GM19452 (cell line): ENCODE measurements around the gene RASSF5.
"Not testable (repeated sequence)": the region's sequence is repeated elsewhere in the genome, so short reads cannot be mapped to it uniquely, and the experiment has no call there.

Source experiments
- ATAC-seq: cut with Tn5 transposase; IDR thresholded peaks from one replicate; pipeline ENCODE4 v1.9.1; 2021; ENCODE audit not compliant: unreplicated experiment

Gene RASSF5

GRCh38 chr1:206476058-206476457, 31.3 kb upstream of the RASSF5 start:
- ATAC-seq, result no peak

- no peak for ATAC-seq
Measured at GRCh38 chr1:206476591-206476990, 30.7 kb upstream of the RASSF5 start.

GRCh38 chr1:206477110-206477509, 30.2 kb upstream of the RASSF5 start:
- no peak for ATAC-seq

GRCh38 chr1:206477581-206478380, 29.6 kb upstream of the RASSF5 start:
- no peak for ATAC-seq

GRCh38 chr1:206478746-206479145, 28.6 kb upstream of the RASSF5 start:
- ATAC-seq, result no peak

GRCh38 chr1:206479183-206480125, 27.9 kb upstream of the RASSF5 start:
- ATAC-seq, result no peak

GRCh38 chr1:206480211-206480610, 27.1 kb upstream of the RASSF5 start:
- no peak for ATAC-seq

GRCh38 chr1:206482611-206483010, 24.7 kb upstream of the RASSF5 start:
- ATAC-seq, result no peak

- ATAC-seq, result not testable (repeated sequence)
Measured at GRCh38 chr1:206483864-206484263, 23.5 kb upstream of the RASSF5 start.

- no peak for ATAC-seq
Measured at GRCh38 chr1:206484901-206485300, 22.4 kb upstream of the RASSF5 start.

- no peak for ATAC-seq
Measured at GRCh38 chr1:206486995-206487788, 20.1 kb upstream of the RASSF5 start.

GRCh38 chr1:206487970-206488369, 19.4 kb upstream of the RASSF5 start:
- ATAC-seq, result no peak

GRCh38 chr1:206488466-206488865, 18.9 kb upstream of the RASSF5 start:
- ATAC-seq, result no peak

- ATAC-seq, result no peak
Measured at GRCh38 chr1:206489980-206490770, 17.2 kb upstream of the RASSF5 start.

- no peak for ATAC-seq
Measured at GRCh38 chr1:206490771-206491405, 16.4 kb upstream of the RASSF5 start.

GRCh38 chr1:206491616-206492015, 15.7 kb upstream of the RASSF5 start:
- ATAC-seq, result no peak

- no peak for ATAC-seq
Measured at GRCh38 chr1:206492589-206492988, 14.7 kb upstream of the RASSF5 start.

- no peak for ATAC-seq
Measured at GRCh38 chr1:206493279-206493678, 14.1 kb upstream of the RASSF5 start.

- ATAC-seq, result no peak
Measured at GRCh38 chr1:206495011-206495461, 12.3 kb upstream of the RASSF5 start.
